ENCODE results near the gene AGPAT2. TPM values are rescaled to one million over a fixed set of nuclear protein-coding genes. Genes with fewer than 3 reads are reported as not detected.

Gene AGPAT2
- total RNA-seq, 1 donor = 30.0 TPM

- Histone ChIP-seq H3K4me2 (ENCODE audit: insufficient read depth, low read length) (no peak overlapping the region), H3K36me3 (ENCODE audit: insufficient read depth, low read length) (no peaks in the 10 kb centered on the region), H3K4me1 (ENCODE audit: insufficient read depth, low read length) (no peaks in the 10 kb centered on the region), H4K20me1 (ENCODE audit: insufficient read depth, low read length) (peaks cover 3% of the 10 kb centered on the region), H3K4me3 (ENCODE audit: insufficient read depth, low read length) (no peak overlapping the region), H3K27me3 (ENCODE audit: insufficient read depth, low read length) (no peaks in the 10 kb centered on the region), H3K79me2 (ENCODE audit: insufficient read depth, low read length) (peaks cover 3% of the 10 kb centered on the region), H2AFZ (ENCODE audit: low read length) (no peak overlapping the region), H3K27ac (ENCODE audit: low read depth, low read length) (no peak overlapping the region), H3K9me3 (ENCODE audit: low read depth, low read length) (no peaks in the 10 kb centered on the region)
- DNase-seq (ENCODE audit: insufficient read length, low spot score, missing footprints) = no peak
- TF ChIP-seq, protein P1, sequence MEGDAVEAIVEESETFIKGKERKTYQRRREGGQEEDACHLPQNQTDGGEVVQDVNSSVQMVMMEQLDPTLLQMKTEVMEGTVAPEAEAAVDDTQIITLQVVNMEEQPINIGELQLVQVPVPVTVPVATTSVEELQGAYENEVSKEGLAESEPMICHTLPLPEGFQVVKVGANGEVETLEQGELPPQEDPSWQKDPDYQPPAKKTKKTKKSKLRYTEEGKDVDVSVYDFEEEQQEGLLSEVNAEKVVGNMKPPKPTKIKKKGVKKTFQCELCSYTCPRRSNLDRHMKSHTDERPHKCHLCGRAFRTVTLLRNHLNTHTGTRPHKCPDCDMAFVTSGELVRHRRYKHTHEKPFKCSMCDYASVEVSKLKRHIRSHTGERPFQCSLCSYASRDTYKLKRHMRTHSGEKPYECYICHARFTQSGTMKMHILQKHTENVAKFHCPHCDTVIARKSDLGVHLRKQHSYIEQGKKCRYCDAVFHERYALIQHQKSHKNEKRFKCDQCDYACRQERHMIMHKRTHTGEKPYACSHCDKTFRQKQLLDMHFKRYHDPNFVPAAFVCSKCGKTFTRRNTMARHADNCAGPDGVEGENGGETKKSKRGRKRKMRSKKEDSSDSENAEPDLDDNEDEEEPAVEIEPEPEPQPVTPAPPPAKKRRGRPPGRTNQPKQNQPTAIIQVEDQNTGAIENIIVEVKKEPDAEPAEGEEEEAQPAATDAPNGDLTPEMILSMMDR (IDR thresholded peaks at IDR 0.05; ENCODE audit: extremely low read depth, low read depth, low read length) = no peak
Observed at GRCh38 chr9:136679431-136679941, 7.8 kb downstream of the AGPAT2 start.

DNA sequence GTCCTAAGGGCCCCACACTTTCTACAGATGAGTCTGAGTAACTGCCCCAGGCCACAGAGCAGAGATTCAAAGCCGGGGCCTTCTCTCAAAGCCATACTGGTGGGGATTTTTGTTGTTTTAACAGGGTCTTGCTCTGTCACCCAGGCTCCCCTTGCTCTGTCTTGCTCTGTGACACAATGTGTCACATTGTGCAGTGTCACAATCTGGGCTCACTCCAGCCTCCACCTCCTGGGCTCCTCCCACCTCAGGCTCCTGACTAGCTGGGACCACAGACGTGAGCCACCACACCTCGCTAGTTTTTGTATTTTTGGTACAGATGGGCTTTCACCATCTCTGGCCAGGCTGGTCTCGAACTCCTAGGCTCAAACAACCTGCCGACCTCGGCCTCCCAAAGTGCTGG is 8.6 kb downstream of the AGPAT2 start:
- H3K9me3 ChIP-seq (ENCODE audit: low read depth, low read length) = no peaks in the 10 kb centered on the region
- DNase-seq (ENCODE audit: insufficient read length, low spot score, missing footprints) = no peak
- H3K27ac ChIP-seq (ENCODE audit: low read depth, low read length) = no peak overlapping the region
- peaks cover 5% of the 10 kb centered on the region for H4K20me1 ChIP-seq (ENCODE audit: insufficient read depth, low read length)
- H3K4me2 ChIP-seq (ENCODE audit: insufficient read depth, low read length) = no peak overlapping the region
- no peak overlapping the region for H2AFZ ChIP-seq (ENCODE audit: low read length)
- no peaks in the 10 kb centered on the region for H3K27me3 ChIP-seq (ENCODE audit: insufficient read depth, low read length)
- H3K4me1 ChIP-seq (ENCODE audit: insufficient read depth, low read length) = no peaks in the 10 kb centered on the region
- H3K79me2 ChIP-seq (ENCODE audit: insufficient read depth, low read length) = no peaks in the 10 kb centered on the region
- no peak overlapping the region for H3K4me3 ChIP-seq (ENCODE audit: insufficient read depth, low read length)
- H3K36me3 ChIP-seq (ENCODE audit: insufficient read depth, low read length) = no peaks in the 10 kb centered on the region
- TF ChIP-seq, protein P1 (IDR thresholded peaks at IDR 0.05; ENCODE audit: extremely low read depth, low read depth, low read length) = no peak

- Histone ChIP-seq H3K79me2 (ENCODE audit: insufficient read depth, low read length) (no peaks in the 10 kb centered on the region), H3K36me3 (ENCODE audit: insufficient read depth, low read length) (no peaks in the 10 kb centered on the region), H3K4me3 (ENCODE audit: insufficient read depth, low read length) (no peak overlapping the region), H4K20me1 (ENCODE audit: insufficient read depth, low read length) (peaks cover 5% of the 10 kb centered on the region), H3K27ac (ENCODE audit: low read depth, low read length) (no peak overlapping the region), H3K4me1 (ENCODE audit: insufficient read depth, low read length) (no peaks in the 10 kb centered on the region), H2AFZ (ENCODE audit: low read length) (no peak overlapping the region), H3K27me3 (ENCODE audit: insufficient read depth, low read length) (no peaks in the 10 kb centered on the region), H3K9me3 (ENCODE audit: low read depth, low read length) (no peaks in the 10 kb centered on the region), H3K4me2 (ENCODE audit: insufficient read depth, low read length) (no peak overlapping the region)
- TF ChIP-seq, protein P1 (IDR thresholded peaks at IDR 0.05; ENCODE audit: extremely low read depth, low read depth, low read length) = no peak
- no peak for DNase-seq (ENCODE audit: insufficient read length, low spot score, missing footprints)
Observed at GRCh38 chr9:136678034-136678433, 9.2 kb downstream of the AGPAT2 start.

GRCh38 chr9:136676920-136677686 is 10.2 kb downstream of the AGPAT2 start:
- DNase-seq (ENCODE audit: insufficient read length, low spot score, missing footprints) = no peak
- no peak overlapping the region for H3K4me3 ChIP-seq (ENCODE audit: insufficient read depth, low read length)
- H3K27ac ChIP-seq (ENCODE audit: low read depth, low read length) = no peak overlapping the region
- peaks cover 9% of the 10 kb centered on the region for H4K20me1 ChIP-seq (ENCODE audit: insufficient read depth, low read length)
- no peaks in the 10 kb centered on the region for H3K79me2 ChIP-seq (ENCODE audit: insufficient read depth, low read length)
- no peaks in the 10 kb centered on the region for H3K9me3 ChIP-seq (ENCODE audit: low read depth, low read length)
- no peaks in the 10 kb centered on the region for H3K27me3 ChIP-seq (ENCODE audit: insufficient read depth, low read length)
- TF ChIP-seq, protein P1 (IDR thresholded peaks at IDR 0.05; ENCODE audit: extremely low read depth, low read depth, low read length) = no peak
- H3K36me3 ChIP-seq (ENCODE audit: insufficient read depth, low read length) = no peaks in the 10 kb centered on the region
- no peak overlapping the region for H3K4me2 ChIP-seq (ENCODE audit: insufficient read depth, low read length)
- no peak overlapping the region for H2AFZ ChIP-seq (ENCODE audit: low read length)
- H3K4me1 ChIP-seq (ENCODE audit: insufficient read depth, low read length) = no peaks in the 10 kb centered on the region
